Stimulated activated CD4-positive, alpha-beta T cell treated with anti-CD3 and anti-CD28 coated beads, Interleukin-1b, Interleukin-23, amount 100 ng/mL, for 4 hours (primary cell): ENCODE results near the gene CUEDC1.

ENCODE experiments used
- DNase-seq, 2 donors: peaks; one replicate each; pipeline ENCODE4 v3.0.0-alpha.2; 2020; ENCODE audit warnings: low read depth in 2 of 2

Gene CUEDC1

GRCh38 chr17:57834146-57834741 lies 121.0 kb downstream of the CUEDC1 start:
- no peak for DNase-seq

- peak; percentile 53 to 67 for DNase-seq
Measured at GRCh38 chr17:57833179-57833939, 121.9 kb downstream of the CUEDC1 start.

GRCh38 chr17:57832314-57833178 lies 122.7 kb downstream of the CUEDC1 start:
- no peak for DNase-seq

- DNase-seq = no peak
Measured at GRCh38 chr17:57830880-57831279, 124.3 kb downstream of the CUEDC1 start.

GRCh38 chr17:57823469-57824401 lies 131.5 kb downstream of the CUEDC1 start:
- DNase-seq = no peak

GRCh38 chr17:57819867-57820266 lies 135.3 kb downstream of the CUEDC1 start:
- no peak for DNase-seq

- no peak for DNase-seq
Measured at GRCh38 chr17:57819285-57819684, 135.9 kb downstream of the CUEDC1 start.

- no peak for DNase-seq
Measured at GRCh38 chr17:57818066-57818465, 137.1 kb downstream of the CUEDC1 start.

- no peak for DNase-seq
Measured at GRCh38 chr17:57817299-57817698, 137.9 kb downstream of the CUEDC1 start.

- DNase-seq = no peak
Measured at GRCh38 chr17:57814421-57814820, 140.8 kb downstream of the CUEDC1 start.

GRCh38 chr17:57811638-57812280 lies 143.5 kb downstream of the CUEDC1 start:
- no peak for DNase-seq
